GM18499 (cell line): Measurements from ENCODE around the gene LTB.
"Not testable (repeated sequence)": the region's sequence is repeated elsewhere in the genome, so short reads cannot be mapped to it uniquely, and the experiment has no call there.

Source experiments
- ATAC-seq: cut with Tn5 transposase; IDR thresholded peaks from one replicate; pipeline ENCODE4 v1.9.1; 2021; ENCODE audit warnings: moderate number of reproducible peaks; ENCODE audit not compliant: insufficient read depth, unreplicated experiment

LTB gene

GRCh38 chr6:31609519-31610406 lies 27.5 kb upstream of the LTB start:
- ATAC-seq = no peak

DNA sequence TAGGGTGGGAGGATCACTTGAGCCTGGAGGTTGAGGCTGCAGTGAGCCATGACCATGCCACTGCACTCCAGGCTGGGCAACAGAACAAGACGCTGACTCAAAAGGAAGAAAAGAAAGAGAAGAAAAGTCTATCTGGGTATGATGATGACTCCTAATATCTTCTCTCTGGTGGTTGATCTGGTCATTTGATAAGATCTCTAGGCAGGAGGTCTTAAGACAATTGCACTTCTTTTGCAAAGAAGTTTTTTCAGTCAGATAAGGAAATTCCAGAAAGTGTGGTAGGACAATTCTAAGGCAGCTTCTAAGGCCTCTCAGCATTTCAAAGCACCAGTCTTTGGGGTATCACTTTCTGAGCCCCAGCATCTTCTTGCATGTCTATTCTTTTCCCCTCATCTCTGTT lies 25.1 kb upstream of the LTB start:
- ATAC-seq = no peak

DNA sequence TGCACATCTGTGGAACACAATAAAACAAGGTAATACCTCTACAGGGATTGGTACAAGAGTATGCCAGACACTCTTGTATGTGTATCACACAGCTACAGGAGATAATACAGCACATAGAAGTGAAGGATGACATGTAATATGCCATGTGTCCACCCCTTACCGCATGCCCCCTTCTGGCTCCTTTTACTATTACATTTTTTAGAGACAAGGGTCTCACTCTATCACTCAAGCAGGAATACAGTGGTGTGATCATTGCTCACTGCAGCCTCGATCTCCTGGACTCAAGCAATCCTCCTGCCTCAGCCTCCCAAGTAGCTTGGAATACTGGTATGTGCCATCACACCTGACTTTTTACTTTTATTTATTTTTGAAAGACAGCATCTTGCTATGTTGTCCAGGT lies 14.8 kb upstream of the LTB start:
- ATAC-seq = no peak

DNA sequence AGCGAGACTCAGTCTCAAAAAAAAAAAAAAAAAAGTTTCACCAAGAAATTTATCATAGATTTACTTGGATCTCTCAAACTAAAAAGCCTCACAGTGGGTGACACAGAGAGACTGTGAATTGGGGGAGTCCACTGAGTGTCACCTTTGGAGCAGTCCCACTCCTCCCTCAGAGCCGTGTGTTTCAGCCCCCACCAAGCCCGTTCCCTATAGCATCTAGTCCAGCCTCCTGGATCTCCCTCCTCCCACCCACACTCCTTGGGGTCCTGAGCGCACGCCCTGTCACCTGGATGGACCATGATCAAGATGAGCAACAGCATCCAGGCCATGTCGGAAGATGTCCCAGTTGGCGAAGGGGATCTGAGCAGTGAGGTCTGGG lies 10.2 kb upstream of the LTB start:
- ATAC-seq = no peak

DNA sequence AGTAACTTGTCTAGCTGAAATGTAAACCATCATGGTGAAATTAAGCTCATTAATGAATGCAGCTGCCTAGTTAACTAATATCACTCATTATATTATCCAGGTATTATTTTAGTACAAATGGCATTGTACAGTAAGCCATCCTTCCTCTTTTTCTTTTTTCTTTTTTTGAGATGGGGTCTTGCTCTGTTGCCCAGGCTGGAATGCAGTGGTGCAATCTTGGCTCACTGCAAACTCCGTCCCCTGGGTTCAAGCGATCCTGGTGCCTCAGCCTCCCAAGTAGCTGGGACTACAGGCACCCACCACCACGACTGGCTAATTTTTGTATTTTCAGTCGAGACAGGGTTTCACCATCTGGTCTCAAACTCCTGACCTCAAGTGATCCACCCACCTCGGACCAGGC lies 8.5 kb upstream of the LTB start:
- ATAC-seq = not testable (repeated sequence)

GRCh38 chr6:31588871-31589650 lies 6.8 kb upstream of the LTB start:
- no peak for ATAC-seq

DNA sequence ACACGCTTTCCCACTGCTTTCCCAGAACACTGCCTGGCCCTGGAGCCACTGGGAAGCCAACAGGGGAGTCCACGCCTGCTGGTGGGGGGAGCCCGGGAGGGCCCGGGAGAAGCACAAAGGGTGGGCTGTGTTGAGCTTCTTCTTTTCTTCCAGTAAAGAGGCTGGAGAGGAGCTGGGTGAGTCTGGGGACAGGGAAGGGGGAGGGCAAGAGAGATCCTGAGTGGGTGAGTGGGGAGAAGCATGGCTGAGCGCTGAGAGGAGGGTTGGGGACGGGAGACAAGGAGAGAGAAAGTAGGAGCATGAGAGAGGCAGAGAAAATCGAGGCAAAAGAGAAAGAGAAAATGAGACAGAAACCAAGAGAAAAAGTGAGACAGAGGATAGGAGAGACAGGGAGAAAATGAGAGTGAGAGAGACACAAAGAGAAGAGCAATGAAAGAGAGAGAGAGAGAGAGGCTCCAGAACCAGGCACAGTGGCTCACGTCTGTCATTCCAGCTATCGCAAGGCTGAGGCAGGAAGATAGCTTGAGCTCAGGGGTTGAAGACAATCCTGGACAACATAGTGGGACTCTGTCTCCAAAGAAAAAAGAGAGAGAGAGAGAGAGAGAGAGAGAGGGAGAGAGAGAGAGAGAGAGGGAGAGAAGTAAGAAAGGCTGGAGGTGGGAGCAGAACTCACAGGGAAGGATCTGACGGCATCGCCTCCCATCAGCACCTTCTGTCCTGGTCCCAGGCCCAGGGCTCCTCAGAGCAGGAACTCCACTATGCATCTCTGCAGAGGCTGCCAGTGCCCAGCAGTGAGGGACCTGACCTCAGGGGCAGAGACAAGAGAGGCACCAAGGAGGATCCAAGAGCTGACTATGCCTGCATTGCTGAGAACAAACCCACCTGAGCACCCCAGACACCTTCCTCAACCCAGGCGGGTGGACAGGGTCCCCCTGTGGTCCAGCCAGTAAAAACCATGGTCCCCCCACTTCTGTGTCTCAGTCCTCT lies 5.9 kb upstream of the LTB start:
- ATAC-seq = no peak

- no peak for ATAC-seq
These were observed 4.5 kb upstream of the LTB start for GRCh38 chr6:31586599-31587281.

GRCh38 chr6:31586008-31586407 lies 3.8 kb upstream of the LTB start, which contains the start of gene LST1:
Gene LST1, plus strand, starts transcription at chr6:31586277. Its CDS starts 1,023 bp downstream, at chr6:31587300.
- ATAC-seq = no peak

GRCh38 chr6:31585491-31585890 lies 3.3 kb upstream of the LTB start:
- ATAC-seq = no peak

- ATAC-seq = no peak
These were observed 592 bp downstream of the LTB start for GRCh38 chr6:31581434-31582229.

GRCh38 chr6:31580807-31581433 lies 1.3 kb downstream of the LTB start:
- peak; percentile 39 for ATAC-seq

- ATAC-seq = no peak
These were observed 1.8 kb downstream of the LTB start for GRCh38 chr6:31580438-31580740.

GRCh38 chr6:31579546-31580437 lies 2.4 kb downstream of the LTB start:
- no peak for ATAC-seq

- ATAC-seq = no peak
These were observed 3.1 kb downstream of the LTB start for GRCh38 chr6:31579119-31579505.

- ATAC-seq = no peak
These were observed 3.8 kb downstream of the LTB start for GRCh38 chr6:31578184-31579118.

DNA sequence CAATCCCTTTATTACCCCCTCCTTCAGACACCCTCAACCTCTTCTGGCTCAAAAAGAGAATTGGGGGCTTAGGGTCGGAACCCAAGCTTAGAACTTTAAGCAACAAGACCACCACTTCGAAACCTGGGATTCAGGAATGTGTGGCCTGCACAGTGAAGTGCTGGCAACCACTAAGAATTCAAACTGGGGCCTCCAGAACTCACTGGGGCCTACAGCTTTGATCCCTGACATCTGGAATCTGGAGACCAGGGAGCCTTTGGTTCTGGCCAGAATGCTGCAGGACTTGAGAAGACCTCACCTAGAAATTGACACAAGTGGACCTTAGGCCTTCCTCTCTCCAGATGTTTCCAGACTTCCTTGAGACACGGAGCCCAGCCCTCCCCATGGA lies 4.7 kb downstream of the LTB start:
- no peak for ATAC-seq
